Regular cardiac myocyte (primary cell): ENCODE results near the gene APOO. TPM values are rescaled to one million over a fixed set of nuclear protein-coding genes. Genes with fewer than 3 reads are reported as not detected.

Experiments
- total RNA-seq: library from RNA; depleted of rRNA; stranded (reverse); fragments of >200 nt; gene quantifications from 2 replicates; pipeline ENCODE4 v1.2.3, GENCODE V29; 2014

Gene APOO
- 7.9 and 14.6 TPM in 2 replicates for total RNA-seq

GRCh38 chrX:23907498-23908218 lies at the start of gene APOO, which contains the start of gene CXorf58:
Gene APOO, minus strand, starts transcription at chrX:23907938. Its CDS starts 236 bp downstream, at chrX:23907702.
Gene CXorf58, plus strand, starts transcription at chrX:23908006. Its CDS starts 2,297 bp downstream, at chrX:23910303.

Other genes with a start within 250 kb of the APOO start
- gene PRDX4, start 240.4 kb downstream of the APOO start, total RNA-seq: 147 and 309 TPM in 2 replicates
- gene ACOT9, start 164.7 kb downstream of the APOO start, total RNA-seq: 36.1 and 62.3 TPM in 2 replicates
- gene SAT1, start 124.8 kb downstream of the APOO start, total RNA-seq: 78.6 and 218 TPM in 2 replicates
- not detected in 2 replicates for gene CXorf58, start 68 bp upstream of the APOO start, total RNA-seq
- 8.5 and 10.2 TPM in 2 replicates for gene KLHL15, start 119.2 kb upstream of the APOO start, total RNA-seq
- gene EIF2S3, start 147.0 kb upstream of the APOO start, total RNA-seq: 333 and 373 TPM in 2 replicates
- 38.3 and 52.4 TPM in 2 replicates for gene ZFX, start 241.8 kb upstream of the APOO start, total RNA-seq